GM19023 (cell line): ENCODE data around the gene SLC25A10.

Source experiments
- ATAC-seq: cut with Tn5 transposase; IDR thresholded peaks from one replicate; pipeline ENCODE4 v1.9.1; 2021; ENCODE audit warnings: mild to moderate bottlenecking, moderate library complexity; ENCODE audit not compliant: unreplicated experiment

SLC25A10 gene

GRCh38 chr17:81686614-81687013, 25.5 kb upstream of the SLC25A10 start:
- ATAC-seq = no peak

GRCh38 chr17:81687770-81688541, 24.1 kb upstream of the SLC25A10 start:
- no peak for ATAC-seq

- no peak for ATAC-seq
Measured at GRCh38 chr17:81688616-81689015, 23.5 kb upstream of the SLC25A10 start.

- ATAC-seq = no peak
Measured at GRCh38 chr17:81690066-81690465, 22.0 kb upstream of the SLC25A10 start.

- no peak for ATAC-seq
Measured at GRCh38 chr17:81690549-81690948, 21.5 kb upstream of the SLC25A10 start.

- ATAC-seq = no peak
Measured at GRCh38 chr17:81691196-81691595, 20.9 kb upstream of the SLC25A10 start.

GRCh38 chr17:81691608-81692007, 20.5 kb upstream of the SLC25A10 start:
- ATAC-seq = no peak

GRCh38 chr17:81693509-81694210, 18.4 kb upstream of the SLC25A10 start:
- no peak for ATAC-seq

GRCh38 chr17:81694810-81695209, 17.3 kb upstream of the SLC25A10 start:
- no peak for ATAC-seq

GRCh38 chr17:81695211-81695610, 16.9 kb upstream of the SLC25A10 start:
- ATAC-seq = no peak

GRCh38 chr17:81695801-81696200, 16.3 kb upstream of the SLC25A10 start:
- no peak for ATAC-seq

GRCh38 chr17:81696218-81696941, 15.7 kb upstream of the SLC25A10 start:
- no peak for ATAC-seq

- no peak for ATAC-seq
Measured at GRCh38 chr17:81697261-81698044, 14.6 kb upstream of the SLC25A10 start.

GRCh38 chr17:81700353-81701287, 11.5 kb upstream of the SLC25A10 start:
- no peak for ATAC-seq

GRCh38 chr17:81701288-81702071, 10.6 kb upstream of the SLC25A10 start:
- no peak for ATAC-seq

GRCh38 chr17:81702934-81703746, 8.9 kb upstream of the SLC25A10 start, which contains the start of gene MRPL12:
MRPL12 (plus strand) TSS chr17:81703367; CDS start chr17:81703502, 135 bp downstream.
- ATAC-seq = peak; percentile 72

- peak; percentile 13 for ATAC-seq
Measured at GRCh38 chr17:81703747-81704654, 8.1 kb upstream of the SLC25A10 start.
